H9 (cell line): Measurements from ENCODE around the gene GPR107. TPM values are rescaled to one million over a fixed set of nuclear protein-coding genes. Genes with fewer than 3 reads are reported as not detected.

ENCODE experiments used
- DNase-seq: peaks from one replicate; pipeline ENCODE4 v3.0.0-alpha.2; 2017
- H2AFZ ChIP-seq: one replicate; pipeline ENCODE4 v1.6.1; 2013; ENCODE audit warnings: mild to moderate bottlenecking, low read length, control low read depth, moderate library complexity
- H2AK5ac ChIP-seq: 2 replicates; pipeline ENCODE4 v1.6.1; 2013; ENCODE audit warnings: low read length, control low read depth, mixed read lengths; ENCODE audit not compliant: insufficient read length
- H2BK120ac ChIP-seq: one replicate; pipeline ENCODE4 v1.6.1; 2013; ENCODE audit warnings: low read depth, mild to moderate bottlenecking, low read length, control low read depth, inconsistent platforms; ENCODE audit not compliant: poor library complexity, severe bottlenecking
- H2BK12ac ChIP-seq: 2 replicates; pipeline ENCODE4 v1.6.1; 2013; ENCODE audit warnings: low read length, control low read depth, mixed read lengths, low read depth; ENCODE audit not compliant: insufficient read length
- H2BK15ac ChIP-seq: 2 replicates; pipeline ENCODE4 v1.6.1; 2013; ENCODE audit warnings: low read depth, low read length, control low read depth
- H2BK20ac ChIP-seq: one replicate; pipeline ENCODE4 v1.6.1; 2013; ENCODE audit warnings: low read depth, mild to moderate bottlenecking, low read length, control low read depth, inconsistent platforms; ENCODE audit not compliant: poor library complexity, severe bottlenecking
- H2BK5ac ChIP-seq: 2 replicates; pipeline ENCODE4 v1.6.1; 2013; ENCODE audit warnings: low read length, control low read depth, mixed read lengths; ENCODE audit not compliant: insufficient read length
- H3K14ac ChIP-seq: 2 replicates; pipeline ENCODE4 v1.6.1; 2013; ENCODE audit warnings: low read length, control low read depth; ENCODE audit not compliant: insufficient read depth
- H3K18ac ChIP-seq: 2 replicates; pipeline ENCODE4 v1.6.1; 2013; ENCODE audit warnings: low read depth, mild to moderate bottlenecking, mixed read lengths, low read length, control low read depth; ENCODE audit not compliant: insufficient read length
- H3K23ac ChIP-seq: 2 replicates; pipeline ENCODE4 v1.6.1; 2013; ENCODE audit warnings: low read length, control low read depth, mixed read lengths, low read depth; ENCODE audit not compliant: insufficient read length
- H3K23me2 ChIP-seq: 2 replicates; pipeline ENCODE4 v1.6.1; 2013; ENCODE audit warnings: low read depth, mild to moderate bottlenecking, mixed read lengths, low read length, control low read depth; ENCODE audit not compliant: insufficient read length, poor library complexity, severe bottlenecking
- H3K27ac ChIP-seq: 2 replicates; pipeline ENCODE4 v1.5.1; 2013; ENCODE audit warnings: low read length, control low read depth, mixed read lengths, low read depth; ENCODE audit not compliant: insufficient read length
- H3K27me3 ChIP-seq: 2 replicates; pipeline ENCODE4 v1.6.1; 2013; ENCODE audit warnings: low read length, control low read depth, inconsistent platforms; ENCODE audit not compliant: insufficient read depth
- H3K4ac ChIP-seq: 2 replicates; pipeline ENCODE4 v1.6.1; 2013; ENCODE audit warnings: low read depth, mild to moderate bottlenecking, control low read depth, inconsistent platforms, low read length, moderate library complexity
- H3K4me1 ChIP-seq: 2 replicates; pipeline ENCODE4 v1.6.1; 2013; ENCODE audit warnings: low read length, control low read depth, inconsistent platforms; ENCODE audit not compliant: insufficient read depth
- H3K4me2 ChIP-seq: 2 replicates; pipeline ENCODE4 v1.6.1; 2013; ENCODE audit warnings: low read length, control low read depth, mixed read lengths; ENCODE audit not compliant: insufficient read length, insufficient read depth
- H3K56ac ChIP-seq: 2 replicates; pipeline ENCODE4 v1.6.1; 2013; ENCODE audit warnings: low read depth, mild to moderate bottlenecking, mixed read lengths, low read length, control low read depth; ENCODE audit not compliant: insufficient read length
- H3K79me1 ChIP-seq: 2 replicates; pipeline ENCODE4 v1.6.1; 2013; ENCODE audit warnings: low read depth, mild to moderate bottlenecking, moderate library complexity, low read length, control low read depth, inconsistent platforms; ENCODE audit not compliant: insufficient read depth, poor library complexity, severe bottlenecking
- H3K79me2 ChIP-seq: 2 replicates; pipeline ENCODE4 v1.6.1; 2013; ENCODE audit warnings: low read length, control low read depth, inconsistent platforms; ENCODE audit not compliant: insufficient read depth
- H3K9ac ChIP-seq: 2 replicates; pipeline ENCODE4 v1.6.1; 2013; ENCODE audit warnings: low read length, control low read depth, mixed read lengths; ENCODE audit not compliant: insufficient read length; ENCODE audit errors: extremely low read depth
- H3K9me3 ChIP-seq: one replicate; pipeline ENCODE4 v1.6.1; 2013; ENCODE audit warnings: low read depth, low read length, inconsistent platforms; ENCODE audit not compliant: control insufficient read depth
- H3T11ph ChIP-seq: one replicate; pipeline ENCODE4 v1.6.1; 2013; ENCODE audit warnings: mild to moderate bottlenecking, low read length, control low read depth, inconsistent platforms
- H4K20me1 ChIP-seq: one replicate; pipeline ENCODE4 v1.6.1; 2013; ENCODE audit not compliant: control insufficient read depth, insufficient read length, insufficient read depth
- H4K5ac ChIP-seq: 2 replicates; pipeline ENCODE4 v1.6.1; 2013; ENCODE audit warnings: low read depth, mild to moderate bottlenecking, mixed read lengths, low read length, control low read depth; ENCODE audit not compliant: insufficient read length
- H4K8ac ChIP-seq: replicated peaks from 2 replicates; pipeline ENCODE4 v1.6.1; 2013; ENCODE audit warnings: low read length, control low read depth, mixed read lengths, low read depth; ENCODE audit not compliant: insufficient read length
- H4K91ac ChIP-seq: 2 replicates; pipeline ENCODE4 v1.6.1; 2013; ENCODE audit warnings: low read depth, mild to moderate bottlenecking, moderate library complexity, mixed read lengths, low read length, control low read depth; ENCODE audit not compliant: insufficient read length
- H3K27ac Mint-ChIP-seq, 3 experiments: 2 replicates in 2 of 3; 3 replicates in 1 of 3; pipeline ENCODE4 v1.8.0; 2020 to 2021; ENCODE audit warnings: mixed read lengths in 3 of 3, mild to moderate bottlenecking in 1 of 3, moderate library complexity in 1 of 3
- H3K27me3 Mint-ChIP-seq: 2 replicates; pipeline ENCODE4 v1.8.0; 2021; ENCODE audit warnings: low read depth, mild to moderate bottlenecking, moderate library complexity, mixed read lengths
- H3K36me3 Mint-ChIP-seq, 3 experiments: 2 replicates in 2 of 3; 3 replicates in 1 of 3; pipeline ENCODE4 v1.8.0; 2020 to 2021; ENCODE audit warnings: low read depth in 3 of 3, mixed read lengths in 3 of 3; ENCODE audit not compliant: insufficient read depth in 1 of 3
- H3K4me1 Mint-ChIP-seq, 2 experiments: 2 replicates each; pipeline ENCODE4 v1.8.0; 2020; ENCODE audit warnings: mixed read lengths in 2 of 2
- H3K4me3 Mint-ChIP-seq, 2 experiments: 2 replicates in 1 of 2; 3 replicates in 1 of 2; pipeline ENCODE4 v1.8.0; 2020 to 2021; ENCODE audit warnings: mild to moderate bottlenecking in 2 of 2, mixed read lengths in 2 of 2, moderate library complexity in 1 of 2
- H3K9me3 Mint-ChIP-seq, 2 experiments: 2 replicates in 1 of 2; 3 replicates in 1 of 2; pipeline ENCODE4 v1.8.0; 2020; ENCODE audit warnings: mild to moderate bottlenecking in 2 of 2, mixed read lengths in 2 of 2, moderate library complexity in 1 of 2
- CTCF ChIP-seq: fragments of 200-600 bp; sonication (generic); conservative IDR thresholded peaks from 3 replicates; pipeline ENCODE4 v1.8.0; 2021; ENCODE audit warnings: antibody characterized with exemption, mild to moderate bottlenecking
- WGBS: extraction: QIAGEN DNeasy Blood & Tissue Kit; methylation state at CpG from one replicate; pipeline ENCODE4 v1.1.7; 2013; ENCODE audit warnings: missing lambda C conversion rate, low lambda C conversion rate, mixed read lengths; ENCODE audit not compliant: insufficient read length; ENCODE audit errors: extremely low coverage; 5-methylcytosine and 5-hydroxymethylcytosine counted together
- total RNA-seq: library from RNA; stranded (reverse); gene quantifications from 2 replicates; pipeline ENCODE4 v1.2.1, GENCODE V29; 2021

Gene GPR107
- total RNA-seq, 1 experiment from 2014 or later: 38.0 TPM

GRCh38 chr9:130132746-130133145 is 79.0 kb downstream of the GPR107 start:
- Histone ChIP-seq H3K4me1 (peaks cover 3% of the 10 kb centered on the region; the same call in 1 of the 2 replicates), H4K5ac (no peak overlapping the region), H3K4ac (no peak overlapping the region), H4K91ac (no peak overlapping the region), H2AFZ (no peak overlapping the region), H2BK12ac (no peak overlapping the region), H3K4me2 (no peak overlapping the region), H3K9me3 (no peaks in the 10 kb centered on the region), H3K9ac (no peak overlapping the region), H4K8ac (no peak overlapping the region), H3T11ph (no peak overlapping the region), H3K27me3 (no peaks in the 10 kb centered on the region), H3K23me2 (no peaks in the 10 kb centered on the region), H3K18ac (no peak overlapping the region), H3K56ac (no peak overlapping the region), H4K20me1 (no peaks in the 10 kb centered on the region), H2BK20ac (no peak overlapping the region), H3K79me2 (no peaks in the 10 kb centered on the region), H3K79me1 (no peaks in the 10 kb centered on the region), H2BK15ac (no peak overlapping the region), H3K27ac (no peak overlapping the region), H3K23ac (no peak overlapping the region), H2BK120ac (no peak overlapping the region), H2AK5ac (no peak overlapping the region), H2BK5ac (no peak overlapping the region), H3K14ac (no peak overlapping the region)
- peaks cover 0 to 63% (median 43%) of the 10 kb centered on the region in 3 experiments; a peak in 6 of 7 replicates for H3K36me3 Mint-ChIP-seq
- H3K27ac Mint-ChIP-seq: peak overlapping the region in 2 of 3 experiments; percentile 77 to 94; a peak in 3 of 7 replicates
- H3K4me3 Mint-ChIP-seq: no peak overlapping the region
- H3K4me1 Mint-ChIP-seq: peaks cover 11 to 14% of the 10 kb centered on the region in 2 experiments
- no peak for DNase-seq
- no peaks in the 10 kb centered on the region for H3K27me3 Mint-ChIP-seq
- no peak for TF ChIP-seq CTCF
- H3K9me3 Mint-ChIP-seq: no peaks in the 10 kb centered on the region
- WGBS: no CpG with 5 or more reads among the region's 7 CpGs
